HEK293 (cell line): ENCODE measurements around the gene CCDC117.

Source experiments
- CTCF ChIA-PET: fragments of 350-600 bp; formaldehyde crosslinking; extraction: SDS; loops from one replicate; lab custom pipeline; 2021; ENCODE audit warnings: antibody characterized with exemption; lab: Yijun Ruan, JAX
- POLR2A ChIA-PET: fragments of 300-600 bp; formaldehyde crosslinking; extraction: SDS; loops from one replicate; lab custom pipeline; 2020; ENCODE audit warnings: antibody characterized with exemption, inconsistent platforms; lab: Yijun Ruan, JAX
- H3K27ac ChIP-seq: fragments of 200-500 bp; sonication (Bioruptor generic); 2 replicates; pipeline ENCODE4 v1.5.1; 2014; ENCODE audit warnings: low read depth, low read length, control low read depth, inconsistent platforms; ENCODE audit errors: extremely low read depth
- H3K36me3 ChIP-seq, 2 experiments: fragments of 200-500 bp in 1 of 2; sonication (Bioruptor generic) in 1 of 2; 1 replicate in 1 of 2; 2 replicates in 1 of 2; pipeline ENCODE4 v1.5.1; 2014 to 2017; ENCODE audit warnings: inconsistent platforms in 2 of 2, low read length in 2 of 2; ENCODE audit not compliant: control insufficient read depth in 2 of 2, insufficient read depth in 1 of 2
- H3K4me1 ChIP-seq: fragments of 200-500 bp; sonication (Bioruptor generic); 2 replicates; pipeline ENCODE4 v1.5.1; 2014; ENCODE audit warnings: mild to moderate bottlenecking, low read length, inconsistent platforms; ENCODE audit not compliant: control insufficient read depth, insufficient read depth
- H3K4me3 ChIP-seq: 2 replicates; pipeline ENCODE4 v1.5.1; 2011; ENCODE audit warnings: low read depth, mild to moderate bottlenecking, control low read depth, low read length, moderate library complexity
- H3K9me3 ChIP-seq: fragments of 200-500 bp; sonication (Bioruptor generic); 2 replicates; pipeline ENCODE4 v1.5.1; 2014; ENCODE audit warnings: low read depth, low read length, inconsistent platforms; ENCODE audit not compliant: control insufficient read depth, insufficient read depth
- HIC1 ChIP-seq: fragments of 450-650 bp; formaldehyde crosslinking; IDR thresholded peaks from 2 replicates; pipeline ENCODE4 v1.5.1; 2016; ENCODE audit warnings: missing biosample characterization, missing genetic modification characterization
- HOXC10 ChIP-seq: sonication (generic); formaldehyde crosslinking; IDR thresholded peaks from 2 replicates; pipeline ENCODE4 v1.8.1; 2023; ENCODE audit warnings: mild to moderate bottlenecking, missing genetic modification reagents
- KLF9 ChIP-seq: fragments of 450-650 bp; formaldehyde crosslinking; IDR thresholded peaks from 2 replicates; pipeline ENCODE4 v1.5.1; 2016; ENCODE audit warnings: missing biosample characterization, missing genetic modification characterization, low read depth
- PRDM1 ChIP-seq: fragments of 450-650 bp; formaldehyde crosslinking; IDR thresholded peaks from 2 replicates; pipeline ENCODE4; 2016; ENCODE audit warnings: missing biosample characterization, missing genetic modification characterization
- RBAK ChIP-seq: fragments of 450-650 bp; formaldehyde crosslinking; IDR thresholded peaks from 2 replicates; pipeline ENCODE4 v1.5.1; 2016; ENCODE audit warnings: missing biosample characterization, missing genetic modification characterization
- REPIN1 ChIP-seq: fragments of 450-650 bp; formaldehyde crosslinking; IDR thresholded peaks from 2 replicates; pipeline ENCODE4 v1.5.1; 2017; ENCODE audit warnings: missing biosample characterization, missing genetic modification characterization, low read depth
- SP2 ChIP-seq: fragments of 450-650 bp; formaldehyde crosslinking; IDR thresholded peaks from 2 replicates; pipeline ENCODE4 v1.5.1; 2016; ENCODE audit warnings: missing biosample characterization, missing genetic modification characterization
- SP3 ChIP-seq: fragments of 450-650 bp; formaldehyde crosslinking; IDR thresholded peaks from 2 replicates; pipeline ENCODE4 v1.5.1; 2016; ENCODE audit warnings: missing biosample characterization, missing genetic modification characterization
- WT1 ChIP-seq: fragments of 450-650 bp; formaldehyde crosslinking; IDR thresholded peaks from 2 replicates; pipeline ENCODE4 v1.5.1; 2016; ENCODE audit warnings: missing biosample characterization, missing genetic modification characterization
- ZBTB7A ChIP-seq: fragments of 450-650 bp; formaldehyde crosslinking; IDR thresholded peaks from 2 replicates; pipeline ENCODE4 v1.5.1; 2016; ENCODE audit warnings: low read depth, missing biosample characterization, missing genetic modification characterization
- ZFHX2 ChIP-seq: fragments of 450-650 bp; formaldehyde crosslinking; conservative IDR thresholded peaks from 2 replicates; pipeline ENCODE4 v1.5.1; 2016; ENCODE audit warnings: missing biosample characterization, missing genetic modification characterization
- ZNF132 ChIP-seq: fragments of 450-650 bp; formaldehyde crosslinking; IDR thresholded peaks from 2 replicates; pipeline ENCODE4 v1.5.1; 2017; ENCODE audit warnings: missing biosample characterization, missing genetic modification characterization, borderline replicate concordance
- ZNF133 ChIP-seq: fragments of 450-650 bp; formaldehyde crosslinking; IDR thresholded peaks from 2 replicates; pipeline ENCODE4 v1.5.1; 2016; ENCODE audit warnings: missing biosample characterization, missing genetic modification characterization
- ZNF16 ChIP-seq: fragments of 450-650 bp; formaldehyde crosslinking; IDR thresholded peaks from 2 replicates; pipeline ENCODE4 v1.5.1; 2016; ENCODE audit warnings: low read depth, missing biosample characterization, missing genetic modification characterization
- ZNF18 ChIP-seq: fragments of 450-650 bp; formaldehyde crosslinking; IDR thresholded peaks from 2 replicates; pipeline ENCODE4 v1.5.1; 2016; ENCODE audit warnings: missing biosample characterization, missing genetic modification characterization
- ZNF221 ChIP-seq: fragments of 450-650 bp; formaldehyde crosslinking; IDR thresholded peaks from 2 replicates; pipeline ENCODE4 v1.5.1; 2017; ENCODE audit warnings: missing biosample characterization, missing genetic modification characterization, borderline replicate concordance
- ZNF248 ChIP-seq: fragments of 450-650 bp; formaldehyde crosslinking; IDR thresholded peaks from 2 replicates; pipeline ENCODE4 v1.5.1; 2017; ENCODE audit warnings: missing biosample characterization, missing genetic modification characterization
- ZNF280C ChIP-seq: fragments of 450-650 bp; formaldehyde crosslinking; IDR thresholded peaks from 2 replicates; pipeline ENCODE4 v1.5.1; 2016; ENCODE audit warnings: missing biosample characterization, missing genetic modification characterization
- ZNF335 ChIP-seq: fragments of 450-650 bp; formaldehyde crosslinking; conservative IDR thresholded peaks from 2 replicates; pipeline ENCODE4 v1.5.1; 2016; ENCODE audit warnings: missing biosample characterization, missing genetic modification characterization
- ZNF473 ChIP-seq: fragments of 450-650 bp; formaldehyde crosslinking; IDR thresholded peaks from 2 replicates; pipeline ENCODE4 v1.5.1; 2017; ENCODE audit warnings: missing biosample characterization, missing genetic modification characterization
- ZNF48 ChIP-seq: fragments of 450-650 bp; formaldehyde crosslinking; IDR thresholded peaks from 2 replicates; pipeline ENCODE4 v1.5.1; 2016; ENCODE audit warnings: missing biosample characterization, missing genetic modification characterization
- ZNF596 ChIP-seq: fragments of 450-650 bp; IDR thresholded peaks from 2 replicates; pipeline ENCODE4 v1.5.0; 2018; ENCODE audit warnings: missing biosample characterization, mild to moderate bottlenecking, missing genetic modification characterization, moderate library complexity
- ZNF600 ChIP-seq: fragments of 450-650 bp; formaldehyde crosslinking; IDR thresholded peaks from 2 replicates; pipeline ENCODE4 v1.5.1; 2016; ENCODE audit warnings: missing biosample characterization, missing genetic modification characterization
- ZNF621 ChIP-seq: fragments of 450-650 bp; formaldehyde crosslinking; IDR thresholded peaks from 2 replicates; pipeline ENCODE4 v1.5.1; 2017; ENCODE audit warnings: missing biosample characterization, missing genetic modification characterization
- ZNF677 ChIP-seq: fragments of 450-650 bp; IDR thresholded peaks from 2 replicates; pipeline ENCODE4 v1.5.0; 2018; ENCODE audit warnings: missing biosample characterization, mild to moderate bottlenecking, missing genetic modification characterization, moderate library complexity
- ZSCAN16 ChIP-seq: fragments of 450-650 bp; formaldehyde crosslinking; IDR thresholded peaks from 2 replicates; pipeline ENCODE4 v1.5.1; 2016; ENCODE audit warnings: missing biosample characterization, missing genetic modification characterization
- TF ChIP-seq, protein P1 (sequence below): fragments of 450-650 bp; formaldehyde crosslinking; IDR thresholded peaks from 2 replicates; pipeline ENCODE4 v1.5.1; 2017; ENCODE audit warnings: missing biosample characterization, missing genetic modification characterization
- TF ChIP-seq, protein P2 (sequence below): fragments of 450-650 bp; formaldehyde crosslinking; conservative IDR thresholded peaks from 2 replicates; pipeline ENCODE4 v1.5.1; 2016; ENCODE audit warnings: low read depth, missing biosample characterization, missing genetic modification characterization

Gene CCDC117

GRCh38 chr22:28742562-28742962 is 29.9 kb upstream of the CCDC117 start:
- Histone ChIP-seq H3K36me3 (peaks cover 40 to 50% of the 10 kb centered on the region in 2 experiments), H3K27ac (peak overlapping the region; percentile 94), H3K4me1 (no peaks in the 10 kb centered on the region), H3K4me3 (peak overlapping the region; percentile 72), H3K9me3 (no peaks in the 10 kb centered on the region)
- CTCF ChIA-PET = interaction anchor here (1.8 kb wide), 1 partner anchor 142 kb away, joined by 10 read pairs; no protein-coding TSS in a partner anchor
- POLR2A ChIA-PET = interaction anchor here (0.9 to 2.4 kb wide), 4 partner anchors 11 to 63 kb away, joined by 3 to 13 read pairs (median 6); partner anchors contain the start of genes CCDC117 and TTC28
- TF ChIP-seq REPIN1 (tag by site-specific recombination) = no peak
- TF ChIP-seq ZNF248 = no peak
- TF ChIP-seq ZNF133 (tag by site-specific recombination) = no peak
- 0 out of 2 replicates have a peak, but pooled peaks have one; percentile 26 for TF ChIP-seq PRDM1 (tag by site-specific recombination)
- no peak for TF ChIP-seq HIC1 (tag by site-specific recombination)
- TF ChIP-seq ZNF280C (tag by site-specific recombination) = no peak
- TF ChIP-seq, protein P1, sequence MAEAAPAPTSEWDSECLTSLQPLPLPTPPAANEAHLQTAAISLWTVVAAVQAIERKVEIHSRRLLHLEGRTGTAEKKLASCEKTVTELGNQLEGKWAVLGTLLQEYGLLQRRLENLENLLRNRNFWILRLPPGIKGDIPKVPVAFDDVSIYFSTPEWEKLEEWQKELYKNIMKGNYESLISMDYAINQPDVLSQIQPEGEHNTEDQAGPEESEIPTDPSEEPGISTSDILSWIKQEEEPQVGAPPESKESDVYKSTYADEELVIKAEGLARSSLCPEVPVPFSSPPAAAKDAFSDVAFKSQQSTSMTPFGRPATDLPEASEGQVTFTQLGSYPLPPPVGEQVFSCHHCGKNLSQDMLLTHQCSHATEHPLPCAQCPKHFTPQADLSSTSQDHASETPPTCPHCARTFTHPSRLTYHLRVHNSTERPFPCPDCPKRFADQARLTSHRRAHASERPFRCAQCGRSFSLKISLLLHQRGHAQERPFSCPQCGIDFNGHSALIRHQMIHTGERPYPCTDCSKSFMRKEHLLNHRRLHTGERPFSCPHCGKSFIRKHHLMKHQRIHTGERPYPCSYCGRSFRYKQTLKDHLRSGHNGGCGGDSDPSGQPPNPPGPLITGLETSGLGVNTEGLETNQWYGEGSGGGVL (tag by site-specific recombination) = peak; percentile 96; the same call in 1 of the 2 replicates
- TF ChIP-seq ZNF132 (tag by site-specific recombination) = no peak
- TF ChIP-seq ZBTB7A (tag by site-specific recombination) = no peak
- no peak for TF ChIP-seq ZFHX2 (tag by site-specific recombination)
- TF ChIP-seq, protein P2, sequence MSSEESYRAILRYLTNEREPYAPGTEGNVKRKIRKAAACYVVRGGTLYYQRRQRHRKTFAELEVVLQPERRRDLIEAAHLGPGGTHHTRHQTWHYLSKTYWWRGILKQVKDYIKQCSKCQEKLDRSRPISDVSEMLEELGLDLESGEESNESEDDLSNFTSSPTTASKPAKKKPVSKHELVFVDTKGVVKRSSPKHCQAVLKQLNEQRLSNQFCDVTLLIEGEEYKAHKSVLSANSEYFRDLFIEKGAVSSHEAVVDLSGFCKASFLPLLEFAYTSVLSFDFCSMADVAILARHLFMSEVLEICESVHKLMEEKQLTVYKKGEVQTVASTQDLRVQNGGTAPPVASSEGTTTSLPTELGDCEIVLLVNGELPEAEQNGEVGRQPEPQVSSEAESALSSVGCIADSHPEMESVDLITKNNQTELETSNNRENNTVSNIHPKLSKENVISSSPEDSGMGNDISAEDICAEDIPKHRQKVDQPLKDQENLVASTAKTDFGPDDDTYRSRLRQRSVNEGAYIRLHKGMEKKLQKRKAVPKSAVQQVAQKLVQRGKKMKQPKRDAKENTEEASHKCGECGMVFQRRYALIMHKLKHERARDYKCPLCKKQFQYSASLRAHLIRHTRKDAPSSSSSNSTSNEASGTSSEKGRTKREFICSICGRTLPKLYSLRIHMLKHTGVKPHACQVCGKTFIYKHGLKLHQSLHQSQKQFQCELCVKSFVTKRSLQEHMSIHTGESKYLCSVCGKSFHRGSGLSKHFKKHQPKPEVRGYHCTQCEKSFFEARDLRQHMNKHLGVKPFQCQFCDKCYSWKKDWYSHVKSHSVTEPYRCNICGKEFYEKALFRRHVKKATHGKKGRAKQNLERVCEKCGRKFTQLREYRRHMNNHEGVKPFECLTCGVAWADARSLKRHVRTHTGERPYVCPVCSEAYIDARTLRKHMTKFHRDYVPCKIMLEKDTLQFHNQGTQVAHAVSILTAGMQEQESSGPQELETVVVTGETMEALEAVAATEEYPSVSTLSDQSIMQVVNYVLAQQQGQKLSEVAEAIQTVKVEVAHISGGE (tag by site-specific recombination) = peak; percentile 30
- TF ChIP-seq HOXC10 = no peak
- no peak for TF ChIP-seq ZNF221 (tag by site-specific recombination)
- TF ChIP-seq ZNF621 = no peak
- no peak; the same call in 1 of the 2 replicates for TF ChIP-seq ZNF16 (tag by site-specific recombination)
- no peak for TF ChIP-seq ZNF600 (tag by site-specific recombination)
- TF ChIP-seq ZNF473 (tag by site-specific recombination) = no peak
- peak; percentile 16; the same call in 1 of the 2 replicates for TF ChIP-seq ZSCAN16 (tag by site-specific recombination)
- TF ChIP-seq ZNF48 = no peak
- 0 out of 2 replicates have a peak, but pooled peaks have one; percentile 8 for TF ChIP-seq WT1 (tag by site-specific recombination)
- TF ChIP-seq KLF9 (tag by site-specific recombination) = peak; percentile 21; the same call in 1 of the 2 replicates
- no peak for TF ChIP-seq ZNF335 (tag by site-specific recombination)
- peak; percentile 95 for TF ChIP-seq SP3
- no peak for TF ChIP-seq RBAK (tag by site-specific recombination)
- peak; percentile 100; the same call in 1 of the 2 replicates for TF ChIP-seq SP2
- no peak for TF ChIP-seq ZNF677 (tag by site-specific recombination)
- peak; percentile 51; the same call in 1 of the 2 replicates for TF ChIP-seq ZNF18
- no peak for TF ChIP-seq ZNF596 (tag by site-specific recombination)
